Mucosa of rectum (tissue), 2 donors: ENCODE measurements around the gene GRPEL1.
A peak's percentile ranks its signal among the peaks of the same experiment; 100 is the strongest.

Source experiments
- H3K27ac ChIP-seq, 2 donors: one replicate each; pipeline ENCODE4 v1.7.0; 2013; ENCODE audit warnings: inconsistent platforms in 2 of 2, low read depth in 2 of 2, low read length in 2 of 2
- H3K27me3 ChIP-seq, 2 donors: one replicate each; pipeline ENCODE4 v1.7.0; 2013; ENCODE audit warnings: low read length in 2 of 2; ENCODE audit not compliant: control insufficient read depth in 2 of 2, insufficient read depth in 2 of 2
- H3K36me3 ChIP-seq, 2 donors: one replicate each; pipeline ENCODE4 v1.7.0; 2013; ENCODE audit warnings: low read length in 2 of 2; ENCODE audit not compliant: control insufficient read depth in 2 of 2, insufficient read depth in 2 of 2
- H3K4me1 ChIP-seq, 2 donors: one replicate each; pipeline ENCODE4 v1.7.0; 2013; ENCODE audit warnings: low read length in 2 of 2, mild to moderate bottlenecking in 1 of 2; ENCODE audit not compliant: control insufficient read depth in 2 of 2, insufficient read depth in 2 of 2
- H3K4me3 ChIP-seq, 2 donors: one replicate each; pipeline ENCODE4 v1.7.0; 2013; ENCODE audit warnings: low read length in 2 of 2
- H3K9ac ChIP-seq, 2 donors: one replicate each; pipeline ENCODE4 v1.7.0; 2013; ENCODE audit warnings: low read length in 2 of 2, low read depth in 1 of 2, mild to moderate bottlenecking in 1 of 2
- H3K9me3 ChIP-seq, 2 donors: one replicate each; pipeline ENCODE4 v1.7.0; 2013; ENCODE audit warnings: low read length in 2 of 2; ENCODE audit not compliant: control insufficient read depth in 2 of 2
- donor health status: healthy.
- donor health status: Normal muscosa, but diverticular disease.

Gene GRPEL1

DNA sequence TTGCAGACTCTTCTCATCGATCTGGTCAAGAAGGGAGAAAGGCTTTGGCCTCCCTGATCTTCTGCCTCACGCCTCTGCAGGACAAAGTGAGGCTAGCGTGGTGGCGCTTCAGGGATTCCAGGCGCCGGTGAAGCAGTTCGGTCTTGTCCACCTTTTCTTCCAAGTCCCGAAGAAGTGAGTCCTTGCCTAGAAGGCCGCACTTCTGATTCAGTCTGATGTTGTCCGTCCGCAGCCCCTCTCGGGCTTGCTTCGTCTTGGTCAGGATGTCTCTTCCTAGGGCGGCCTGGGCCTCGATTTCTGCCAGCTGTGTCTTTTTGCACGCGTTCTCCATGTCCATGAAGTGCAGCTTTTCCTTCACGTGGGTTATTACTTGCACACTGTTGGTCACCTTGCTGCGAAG, 26.6 kb downstream of the GRPEL1 start:
- Histone ChIP-seq H3K4me1 (peaks cover 32% of the 10 kb centered on the region in 2 donors), H3K36me3 (peaks cover 2 to 5% of the 10 kb centered on the region in 2 donors), H3K4me3 (peak overlapping the region in 1 of 2 donors; percentile 80), H3K27ac (no peak overlapping the region), H3K9me3 (no peaks in the 10 kb centered on the region), H3K9ac (no peak overlapping the region), H3K27me3 (no peaks in the 10 kb centered on the region)

DNA sequence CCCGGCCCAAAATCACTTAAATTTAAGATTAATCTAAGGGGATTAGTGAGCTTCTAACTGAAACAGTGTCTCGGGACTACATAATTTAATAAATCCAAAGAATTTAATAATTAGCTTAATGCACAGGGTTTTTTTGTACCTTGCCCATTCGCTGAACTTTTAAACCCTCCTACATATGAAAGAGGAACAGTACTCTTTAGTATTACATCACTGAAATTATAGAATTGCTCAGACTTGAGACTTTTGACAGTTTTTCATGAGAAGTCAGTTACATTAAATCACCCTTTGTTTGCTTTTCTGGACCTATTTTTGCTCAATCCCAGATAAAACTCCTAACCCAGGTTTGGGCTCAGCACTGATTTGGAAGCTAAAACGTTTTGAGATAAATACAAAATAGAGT, 27.1 kb downstream of the GRPEL1 start:
- H3K9ac ChIP-seq, result no peak overlapping the region
- peaks cover 27 to 28% of the 10 kb centered on the region in 2 donors for H3K4me1 ChIP-seq
- H3K4me3 ChIP-seq, result no peak overlapping the region
- H3K27ac ChIP-seq, result no peak overlapping the region
- H3K27me3 ChIP-seq, result no peaks in the 10 kb centered on the region
- H3K9me3 ChIP-seq, result no peaks in the 10 kb centered on the region
- H3K36me3 ChIP-seq, result peaks cover under 1 to 1% of the 10 kb centered on the region in 2 donors

DNA sequence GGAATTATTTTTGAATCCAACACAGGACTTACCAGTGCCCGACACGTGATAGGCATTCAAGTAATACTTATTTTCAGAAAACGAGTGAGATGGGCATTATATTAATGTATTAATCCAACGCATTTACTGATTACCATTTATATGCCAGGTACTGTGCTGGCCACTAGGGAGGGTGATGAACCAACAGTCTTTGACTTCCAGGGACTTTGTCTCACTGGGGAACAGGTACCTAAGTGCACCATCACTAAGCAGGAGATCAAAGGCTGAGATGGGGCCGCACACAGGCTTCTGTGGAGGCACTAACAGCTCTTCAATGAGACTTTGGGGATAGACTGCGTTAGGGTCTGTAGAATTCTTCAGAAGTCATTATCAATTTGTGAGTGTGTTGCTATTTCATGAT, 30.4 kb downstream of the GRPEL1 start:
- H3K36me3 ChIP-seq, result peaks cover 0 to 6% of the 10 kb centered on the region in 2 donors
- H3K9ac ChIP-seq, result no peak overlapping the region
- H3K27me3 ChIP-seq, result no peaks in the 10 kb centered on the region
- no peak overlapping the region for H3K4me3 ChIP-seq
- no peak overlapping the region for H3K27ac ChIP-seq
- H3K4me1 ChIP-seq, result peaks cover 11 to 12% of the 10 kb centered on the region in 2 donors
- H3K9me3 ChIP-seq, result no peaks in the 10 kb centered on the region

DNA sequence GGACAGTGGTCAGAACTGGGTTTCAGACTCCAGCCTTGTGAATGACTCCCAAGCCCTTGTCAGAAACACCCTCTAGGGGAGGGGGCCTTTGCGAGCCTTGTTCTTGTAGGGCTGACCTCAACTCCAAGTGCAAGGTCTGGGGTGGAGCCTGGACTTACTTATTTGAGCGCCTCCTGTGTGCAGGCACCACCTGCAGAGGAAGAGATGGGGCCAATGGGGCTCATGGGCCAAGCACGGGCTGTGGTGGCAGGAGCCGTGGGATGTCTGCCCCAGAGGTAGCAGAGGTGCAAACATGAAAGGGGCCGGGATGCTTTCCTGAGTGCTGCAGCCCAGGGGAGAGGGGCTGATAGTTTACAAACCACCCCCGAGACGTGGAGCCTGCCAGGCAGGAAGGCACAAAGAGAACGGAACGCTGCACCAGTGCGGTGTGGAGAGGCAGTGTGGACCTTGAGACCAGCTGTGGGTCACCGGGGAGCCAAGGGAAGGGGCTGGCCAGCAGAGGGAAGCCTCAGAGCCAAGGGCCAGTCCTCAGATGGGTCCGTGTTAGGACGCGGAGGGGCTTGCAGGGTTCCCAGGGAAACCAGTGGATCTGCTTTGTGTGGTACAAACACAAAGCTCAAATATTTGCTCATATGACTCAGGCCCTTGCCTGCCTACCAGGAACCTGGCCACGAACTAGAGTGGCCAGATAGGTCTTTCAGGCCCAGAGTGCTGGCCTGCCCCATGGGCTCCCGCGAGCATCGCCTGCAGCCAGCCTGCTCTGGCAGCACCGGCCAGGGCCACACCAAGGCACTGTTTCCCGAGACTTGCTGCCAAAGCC, 33.4 kb downstream of the GRPEL1 start:
- Histone ChIP-seq H3K36me3 (peaks cover 27 to 33% of the 10 kb centered on the region in 2 donors), H3K4me1 (no peaks in the 10 kb centered on the region), H3K27ac (no peak overlapping the region), H3K9ac (no peak overlapping the region), H3K4me3 (no peak overlapping the region), H3K9me3 (no peaks in the 10 kb centered on the region), H3K27me3 (no peaks in the 10 kb centered on the region)

DNA sequence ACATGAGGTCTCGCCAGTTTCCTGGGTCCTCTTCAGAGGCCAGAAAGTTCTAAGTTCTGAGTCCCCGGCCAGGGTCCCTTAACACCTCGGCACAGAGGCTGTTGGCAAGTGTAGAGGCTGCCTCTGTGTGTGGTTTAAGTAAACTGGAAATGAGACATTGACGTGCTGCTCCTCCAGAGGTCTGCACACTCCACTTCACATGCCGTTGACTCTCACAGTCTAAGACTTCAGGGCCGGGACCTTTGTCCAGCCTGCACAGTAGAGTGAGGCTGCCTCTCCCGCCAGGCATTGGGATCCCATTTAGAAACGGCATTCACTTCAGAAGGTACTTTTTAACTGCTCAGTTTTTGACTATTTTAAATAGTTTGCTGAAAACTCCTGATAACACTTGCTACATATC, 35.3 kb downstream of the GRPEL1 start:
- Histone ChIP-seq H3K9me3 (no peaks in the 10 kb centered on the region), H3K4me3 (no peak overlapping the region), H3K9ac (no peak overlapping the region), H3K27me3 (no peaks in the 10 kb centered on the region), H3K27ac (no peak overlapping the region), H3K36me3 (peaks cover 27 to 44% of the 10 kb centered on the region in 2 donors), H3K4me1 (no peaks in the 10 kb centered on the region)

DNA sequence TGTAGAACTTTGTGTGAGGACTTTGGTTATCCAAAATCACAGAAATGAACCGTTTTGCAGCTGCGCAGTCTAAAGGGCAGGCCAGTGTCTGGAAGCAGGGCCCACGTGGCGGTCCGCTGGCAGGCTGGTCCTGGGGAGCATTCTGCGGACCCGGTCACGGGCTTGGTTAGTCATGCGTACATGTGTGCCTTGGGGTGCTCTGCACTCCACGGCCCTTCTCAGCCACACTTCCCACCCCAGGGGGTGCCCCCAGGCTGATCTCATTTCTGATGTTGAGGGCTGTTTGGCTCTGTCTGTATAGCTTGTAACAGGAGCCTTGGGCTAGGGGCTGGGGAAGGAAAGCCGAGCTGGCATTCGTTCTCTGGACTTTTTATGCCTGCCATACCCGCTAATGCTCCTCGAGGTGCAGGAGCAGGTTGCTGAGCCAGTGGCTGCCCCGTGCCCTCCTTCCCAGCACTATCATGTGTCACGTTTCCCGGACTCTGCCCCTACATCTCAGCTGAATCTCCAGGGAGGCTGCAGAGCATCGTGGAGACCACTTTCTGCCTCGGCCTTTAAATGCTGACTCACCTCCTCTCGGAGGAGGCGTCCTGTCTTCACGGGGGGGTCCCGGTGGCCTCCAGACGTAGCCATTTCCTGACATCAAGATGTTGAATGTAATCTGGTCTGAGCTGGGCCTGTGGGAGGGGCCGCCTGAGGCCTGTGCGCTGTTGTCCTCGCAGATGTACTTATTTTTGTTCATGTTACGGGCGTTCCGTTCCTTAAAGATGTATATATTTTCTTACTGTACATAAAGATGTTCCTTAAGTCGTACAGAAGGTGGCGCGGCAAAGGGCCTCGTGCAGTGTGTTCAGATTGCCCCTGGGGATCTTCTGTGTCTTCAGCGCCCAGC, 36.1 kb downstream of the GRPEL1 start:
- H3K27ac ChIP-seq, result no peak overlapping the region
- H3K9me3 ChIP-seq, result no peaks in the 10 kb centered on the region
- no peaks in the 10 kb centered on the region for H3K27me3 ChIP-seq
- H3K9ac ChIP-seq, result no peak overlapping the region
- H3K4me1 ChIP-seq, result no peaks in the 10 kb centered on the region
- H3K4me3 ChIP-seq, result no peak overlapping the region
- peaks cover 33 to 50% of the 10 kb centered on the region in 2 donors for H3K36me3 ChIP-seq

DNA sequence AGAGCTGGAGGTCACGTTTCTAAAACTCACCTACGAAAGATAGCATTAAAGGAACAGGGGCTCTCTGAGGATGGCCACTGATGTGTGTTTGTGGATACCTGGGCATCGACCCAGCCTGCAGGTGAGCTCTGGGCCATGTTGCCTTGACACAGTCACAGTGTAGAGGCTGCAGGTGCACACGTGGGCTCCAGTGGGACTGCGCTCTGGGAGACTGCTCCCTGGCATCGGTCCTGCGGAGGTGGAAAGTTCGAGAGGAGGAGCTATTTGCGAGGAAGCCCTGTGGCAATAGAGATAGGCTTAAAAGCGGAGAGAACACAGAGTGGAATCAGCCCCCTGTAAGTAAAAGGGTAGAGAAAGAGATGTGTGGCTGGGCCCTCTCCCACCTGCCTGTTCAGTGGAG, 37.0 kb downstream of the GRPEL1 start:
- H3K4me1 ChIP-seq, result no peaks in the 10 kb centered on the region
- H3K27me3 ChIP-seq, result no peaks in the 10 kb centered on the region
- peaks cover 33 to 54% of the 10 kb centered on the region in 2 donors for H3K36me3 ChIP-seq
- no peak overlapping the region for H3K4me3 ChIP-seq
- H3K9me3 ChIP-seq, result no peaks in the 10 kb centered on the region
- no peak overlapping the region for H3K27ac ChIP-seq
- H3K9ac ChIP-seq, result no peak overlapping the region

DNA sequence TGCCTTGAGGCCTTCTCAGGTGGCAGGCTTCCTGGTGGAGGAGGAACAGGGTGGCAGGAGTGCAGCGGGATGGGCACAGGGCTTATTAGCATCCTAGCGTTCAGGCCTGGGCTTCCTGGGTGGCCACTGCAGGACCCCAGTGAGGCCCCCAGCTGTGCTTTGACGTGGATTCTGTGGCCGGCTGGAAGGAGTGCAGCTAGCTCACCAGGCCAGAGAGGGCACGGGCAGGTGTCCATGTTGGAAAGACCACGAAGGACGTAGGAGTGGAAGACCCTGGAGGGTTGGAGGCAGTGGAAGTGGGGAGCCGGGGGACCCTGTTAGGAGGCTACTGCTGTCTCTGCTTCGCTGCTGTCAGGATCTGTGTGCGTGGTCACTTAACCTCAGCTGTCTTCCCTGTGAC, 37.9 kb downstream of the GRPEL1 start:
- H3K9ac ChIP-seq, result no peak overlapping the region
- H3K27ac ChIP-seq, result no peak overlapping the region
- H3K4me3 ChIP-seq, result no peak overlapping the region
- no peaks in the 10 kb centered on the region for H3K27me3 ChIP-seq
- H3K9me3 ChIP-seq, result no peaks in the 10 kb centered on the region
- H3K36me3 ChIP-seq, result peaks cover 38 to 63% of the 10 kb centered on the region in 2 donors
- no peaks in the 10 kb centered on the region for H3K4me1 ChIP-seq

DNA sequence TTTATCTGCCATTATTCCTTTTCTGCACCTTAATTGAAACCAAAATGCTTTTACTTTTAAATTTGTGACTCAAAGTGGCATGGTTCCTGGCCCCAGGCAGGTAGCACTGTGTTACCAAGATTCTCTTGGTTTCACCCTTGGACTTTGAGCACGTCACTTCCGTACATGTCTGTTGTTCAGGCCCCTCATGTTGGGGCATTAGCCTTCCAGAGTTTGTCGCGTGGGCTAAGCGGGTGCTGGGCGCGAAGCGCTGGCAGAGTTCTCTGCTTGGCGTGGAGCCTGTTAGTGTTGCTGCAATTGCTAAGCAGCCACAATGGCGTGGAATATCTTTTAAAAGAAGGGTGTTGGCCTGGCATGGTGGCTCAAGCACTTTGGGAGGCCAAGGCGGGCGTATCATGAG, 38.7 kb downstream of the GRPEL1 start:
- no peak overlapping the region for H3K27ac ChIP-seq
- no peak overlapping the region for H3K4me3 ChIP-seq
- H3K9me3 ChIP-seq, result no peaks in the 10 kb centered on the region
- peaks cover 42 to 69% of the 10 kb centered on the region in 2 donors for H3K36me3 ChIP-seq
- no peaks in the 10 kb centered on the region for H3K4me1 ChIP-seq
- no peak overlapping the region for H3K9ac ChIP-seq
- H3K27me3 ChIP-seq, result no peaks in the 10 kb centered on the region

DNA sequence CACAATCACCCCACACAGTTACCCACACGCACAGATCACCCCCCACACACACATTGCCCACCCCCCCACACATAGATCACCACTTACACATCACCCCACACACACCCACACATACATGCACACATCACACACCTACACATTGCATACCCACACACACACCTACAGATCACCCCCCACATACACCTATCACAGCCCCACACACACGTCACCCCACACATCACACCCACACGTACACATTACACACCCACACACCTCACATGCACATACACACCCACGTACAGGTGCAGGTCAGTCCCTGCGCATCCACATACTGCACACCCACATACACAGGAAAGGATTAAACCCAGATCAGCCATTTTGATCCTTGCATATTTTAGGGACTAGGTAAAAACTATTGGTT, 40.0 kb downstream of the GRPEL1 start:
- Histone ChIP-seq H3K4me3 (no peak overlapping the region), H3K9me3 (no peaks in the 10 kb centered on the region), H3K27me3 (no peaks in the 10 kb centered on the region), H3K9ac (no peak overlapping the region), H3K36me3 (peaks cover 46 to 74% of the 10 kb centered on the region in 2 donors), H3K27ac (no peak overlapping the region), H3K4me1 (no peaks in the 10 kb centered on the region)
